Measurements from ENCODE around the gene C2CD4A. TPM values are rescaled to one million over a fixed set of nuclear protein-coding genes. Genes with fewer than 3 reads are reported as not detected.

C2CD4A gene
- polyA plus RNA-seq, 1 experiment, result not detected

DNA sequence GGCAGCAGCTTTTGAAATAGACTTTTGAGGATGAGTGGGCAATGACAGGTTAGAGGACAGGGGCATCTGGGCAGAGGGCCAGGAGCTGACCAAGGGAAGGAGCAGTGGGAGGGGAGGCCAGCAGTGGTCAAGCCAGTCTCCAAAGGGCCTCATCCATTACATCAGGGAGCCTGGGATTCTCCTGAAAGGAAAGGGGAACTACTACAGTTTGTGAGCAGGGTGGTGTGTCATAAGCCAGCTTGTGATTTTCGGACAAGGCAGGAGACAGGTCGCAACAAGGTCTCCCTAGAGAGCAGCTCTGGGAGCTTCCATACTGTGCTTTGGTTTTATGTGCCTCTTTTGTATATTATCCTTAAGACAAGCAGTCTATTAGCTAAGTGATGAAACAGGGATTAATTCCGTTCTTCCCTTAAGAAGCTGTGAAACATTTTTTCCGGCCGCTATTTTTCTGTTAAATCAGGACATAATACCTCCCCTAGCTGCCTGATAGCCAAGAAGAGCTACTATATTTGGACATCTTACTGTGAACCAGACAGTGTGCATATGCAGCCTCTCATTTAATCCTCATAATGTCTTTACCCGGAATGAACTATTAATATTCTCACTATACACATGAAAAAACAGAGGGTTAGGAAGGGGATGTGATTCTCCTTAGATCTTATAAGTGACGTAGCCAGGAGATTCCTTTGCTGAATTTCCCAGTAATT, 51.9 kb downstream of the C2CD4A start:
- TF ChIP-seq, protein P1, sequence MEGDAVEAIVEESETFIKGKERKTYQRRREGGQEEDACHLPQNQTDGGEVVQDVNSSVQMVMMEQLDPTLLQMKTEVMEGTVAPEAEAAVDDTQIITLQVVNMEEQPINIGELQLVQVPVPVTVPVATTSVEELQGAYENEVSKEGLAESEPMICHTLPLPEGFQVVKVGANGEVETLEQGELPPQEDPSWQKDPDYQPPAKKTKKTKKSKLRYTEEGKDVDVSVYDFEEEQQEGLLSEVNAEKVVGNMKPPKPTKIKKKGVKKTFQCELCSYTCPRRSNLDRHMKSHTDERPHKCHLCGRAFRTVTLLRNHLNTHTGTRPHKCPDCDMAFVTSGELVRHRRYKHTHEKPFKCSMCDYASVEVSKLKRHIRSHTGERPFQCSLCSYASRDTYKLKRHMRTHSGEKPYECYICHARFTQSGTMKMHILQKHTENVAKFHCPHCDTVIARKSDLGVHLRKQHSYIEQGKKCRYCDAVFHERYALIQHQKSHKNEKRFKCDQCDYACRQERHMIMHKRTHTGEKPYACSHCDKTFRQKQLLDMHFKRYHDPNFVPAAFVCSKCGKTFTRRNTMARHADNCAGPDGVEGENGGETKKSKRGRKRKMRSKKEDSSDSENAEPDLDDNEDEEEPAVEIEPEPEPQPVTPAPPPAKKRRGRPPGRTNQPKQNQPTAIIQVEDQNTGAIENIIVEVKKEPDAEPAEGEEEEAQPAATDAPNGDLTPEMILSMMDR (IDR thresholded peaks at IDR 0.05; ENCODE audit: low read depth, low read length), result no peak
- H3K9me3 ChIP-seq (ENCODE audit: control insufficient read depth, insufficient read depth, low read length), result no peaks in the 10 kb centered on the region
- H3K4me3 ChIP-seq (ENCODE audit: low read depth, low read length), result peak overlapping the region; percentile 51
- CTCF ChIA-PET, result interaction anchor here (0.6 to 1.5 kb wide), 6 partner anchors 9 to 284 kb away, joined by 3 to 4 read pairs (median 3); partner anchors contain the start of gene VPS13C
- no peaks in the 10 kb centered on the region for H3K27me3 ChIP-seq (ENCODE audit: control insufficient read depth, insufficient read depth, low read length)
- no peak for DNase-seq (ENCODE audit: low read depth, low spot score)
- POLR2A ChIA-PET, result no interaction called here
- H3K27ac ChIP-seq (ENCODE audit: low read depth, low read length), result peak overlapping the region; percentile 94

DNA sequence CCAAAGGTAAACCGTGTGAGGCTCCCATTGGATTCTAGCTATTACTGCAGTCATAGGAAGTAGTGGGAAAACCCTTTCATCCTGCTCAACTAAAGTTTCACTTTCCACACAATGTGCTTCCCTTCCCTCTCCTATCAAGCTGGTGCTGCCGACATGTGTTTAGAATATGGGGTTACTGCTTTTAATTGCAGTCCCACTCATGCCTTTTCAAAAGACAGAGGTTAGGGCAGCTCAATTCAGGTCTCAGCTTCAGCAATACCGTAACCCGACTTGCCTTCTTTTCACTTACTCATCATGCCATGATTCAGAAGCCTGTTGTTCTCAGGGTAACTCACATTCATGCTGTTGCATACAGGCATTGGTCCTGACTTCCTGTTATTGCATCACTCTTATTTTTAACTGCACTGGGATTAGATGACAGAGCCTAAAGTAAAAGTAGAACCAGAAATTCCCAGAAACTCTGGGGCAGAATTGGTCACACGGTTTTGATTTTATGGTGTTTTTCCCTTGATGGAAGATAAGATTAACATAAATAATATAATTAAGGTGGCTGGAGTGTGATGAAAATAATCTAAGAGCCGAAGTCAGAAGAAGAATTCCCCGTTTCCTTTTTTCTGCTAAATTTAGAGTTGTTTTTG, 52.6 kb downstream of the C2CD4A start:
- Histone ChIP-seq H3K4me3 (ENCODE audit: low read depth, low read length) (peak overlapping the region; percentile 51), H3K27ac (ENCODE audit: low read depth, low read length) (peak overlapping the region; percentile 94), H3K9me3 (ENCODE audit: control insufficient read depth, insufficient read depth, low read length) (no peaks in the 10 kb centered on the region), H3K27me3 (ENCODE audit: control insufficient read depth, insufficient read depth, low read length) (no peaks in the 10 kb centered on the region)
- TF ChIP-seq, protein P1 (IDR thresholded peaks at IDR 0.05; ENCODE audit: low read depth, low read length), result no peak
- peak; percentile 78 for DNase-seq (ENCODE audit: low read depth, low spot score)
- ChIA-PET POLR2A (no interaction called here), CTCF (interaction anchor here (1.0 to 1.5 kb wide), 4 partner anchors 15 to 285 kb away, joined by 3 to 4 read pairs (median 4); partner anchors contain the start of gene VPS13C)

DNA sequence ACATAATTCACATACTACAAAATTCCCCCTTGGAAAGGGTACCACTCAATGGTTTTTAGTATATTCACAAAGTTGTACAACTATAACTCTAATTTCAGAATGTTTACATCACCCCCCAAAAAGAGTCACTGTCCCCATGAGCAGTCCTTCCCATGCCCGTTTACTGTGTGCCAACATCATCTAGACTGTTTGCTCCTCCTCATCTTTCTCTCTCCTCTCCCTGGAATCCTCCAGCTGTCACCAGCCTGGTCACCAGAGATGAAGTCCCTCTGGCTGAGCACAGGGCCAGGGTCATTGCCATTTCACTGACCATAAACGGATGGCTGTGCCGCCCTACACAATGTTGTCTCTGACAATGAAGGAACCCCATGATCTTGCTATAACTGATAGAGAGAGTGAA, 53.1 kb downstream of the C2CD4A start:
- DNase-seq (ENCODE audit: low read depth, low spot score), result no peak
- H3K4me3 ChIP-seq (ENCODE audit: low read depth, low read length), result no peak overlapping the region
- ChIA-PET POLR2A (no interaction called here), CTCF (interaction anchor here (1.5 kb wide), 1 partner anchor 16 kb away, joined by 3 read pairs; no protein-coding TSS in a partner anchor)
- H3K27ac ChIP-seq (ENCODE audit: low read depth, low read length), result peak overlapping the region; percentile 4
- H3K9me3 ChIP-seq (ENCODE audit: control insufficient read depth, insufficient read depth, low read length), result no peaks in the 10 kb centered on the region
- TF ChIP-seq, protein P1 (IDR thresholded peaks at IDR 0.05; ENCODE audit: low read depth, low read length), result no peak
- no peaks in the 10 kb centered on the region for H3K27me3 ChIP-seq (ENCODE audit: control insufficient read depth, insufficient read depth, low read length)

Other genes starting within 250 kb of the C2CD4A start
- gene VPS13C, start 6.5 kb upstream of the C2CD4A start, polyA plus RNA-seq (2011; rRNA removed), result 17.8 and 18.4 TPM in 2 replicates
- gene C2CD4B, start 98.3 kb downstream of the C2CD4A start, polyA plus RNA-seq (2011; rRNA removed), result not detected in 2 replicates